Measurements from ENCODE around the gene BPIFA1. TPM values are rescaled to one million over a fixed set of nuclear protein-coding genes. Genes with fewer than 3 reads are reported as not detected.

Gene BPIFA1
- total RNA-seq, 1 experiment from 2014 or later: not detected

DNA sequence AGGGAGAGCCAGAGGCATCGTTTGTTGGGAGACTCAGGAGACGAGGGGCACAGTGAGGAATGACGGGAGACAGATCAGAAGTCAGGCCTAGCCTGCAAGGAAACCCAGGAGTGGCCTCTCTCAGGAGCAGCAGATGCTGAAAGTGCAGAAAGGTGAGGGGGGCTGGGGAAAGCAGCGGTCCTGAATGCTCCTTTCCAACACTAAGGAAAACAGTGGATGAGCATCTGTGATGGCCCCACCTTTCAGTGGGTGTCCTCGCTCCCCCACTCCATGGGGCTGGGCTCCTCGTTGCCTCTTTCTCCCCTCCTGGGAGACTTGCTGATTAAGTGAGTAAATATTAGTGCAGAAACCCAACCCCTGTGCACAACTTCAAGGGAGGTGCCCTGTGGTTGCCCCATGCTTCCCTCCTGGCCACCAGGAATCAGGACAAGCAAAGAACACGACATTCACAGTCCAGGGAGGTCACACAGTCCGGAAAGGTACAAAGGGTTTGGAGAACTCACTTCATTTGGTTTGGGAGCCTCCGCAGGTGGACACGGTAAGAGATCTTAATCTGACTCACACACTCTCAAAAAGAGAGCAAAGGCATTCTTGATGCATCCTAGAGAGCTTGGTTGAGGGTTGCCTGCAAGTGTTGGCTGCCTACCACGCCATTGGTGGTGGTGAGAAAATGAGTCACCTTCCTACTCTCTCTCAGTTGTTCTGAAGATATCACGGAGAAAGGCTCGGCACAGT, 37.5 kb downstream of the BPIFA1 start (continued):
- TF ChIP-seq HMGXB4 (CRISPR knock-in tag; IDR thresholded peaks at IDR 0.05): no peak
- TF ChIP-seq E2F5 (CRISPR knock-in tag; IDR thresholded peaks at IDR 0.05): no peak
- TF ChIP-seq ELF4 (CRISPR knock-in tag; IDR thresholded peaks at IDR 0.05; ENCODE audit: low read depth): no peak
- no peak for TF ChIP-seq NFYB (CRISPR knock-in tag; conservative IDR thresholded peaks at IDR 0.05; ENCODE audit: low read depth)
- no peak for TF ChIP-seq GTF2I (CRISPR knock-in tag; conservative IDR thresholded peaks at IDR 0.05)

- DNase-seq (ENCODE audit: low spot score) (no peak), ATAC-seq (no peak)
- H3K9me3 Mint-ChIP-seq: no peaks in the 10 kb centered on the region
- no peaks in the 10 kb centered on the region for H3K36me3 Mint-ChIP-seq
- H3K27ac Mint-ChIP-seq: no peak overlapping the region
- TF ChIP-seq TP53 (CRISPR knock-in tag; IDR thresholded peaks at IDR 0.05) (no peak), CTCF (IDR thresholded peaks at IDR 0.05) (no peak), ZNF219 (CRISPR knock-in tag; IDR thresholded peaks at IDR 0.05; ENCODE audit: borderline replicate concordance) (no peak), ETV6 (CRISPR knock-in tag; IDR thresholded peaks at IDR 0.05) (no peak), ZNF416 (CRISPR knock-in tag; IDR thresholded peaks at IDR 0.05) (no peak), ZNF512 (CRISPR knock-in tag; IDR thresholded peaks at IDR 0.05; ENCODE audit: borderline replicate concordance) (no peak), NFATC4 (CRISPR knock-in tag; IDR thresholded peaks at IDR 0.05) (no peak), ESRRA (CRISPR knock-in tag; IDR thresholded peaks at IDR 0.05; ENCODE audit: borderline replicate concordance) (no peak)
- TF ChIP-seq, protein P1, sequence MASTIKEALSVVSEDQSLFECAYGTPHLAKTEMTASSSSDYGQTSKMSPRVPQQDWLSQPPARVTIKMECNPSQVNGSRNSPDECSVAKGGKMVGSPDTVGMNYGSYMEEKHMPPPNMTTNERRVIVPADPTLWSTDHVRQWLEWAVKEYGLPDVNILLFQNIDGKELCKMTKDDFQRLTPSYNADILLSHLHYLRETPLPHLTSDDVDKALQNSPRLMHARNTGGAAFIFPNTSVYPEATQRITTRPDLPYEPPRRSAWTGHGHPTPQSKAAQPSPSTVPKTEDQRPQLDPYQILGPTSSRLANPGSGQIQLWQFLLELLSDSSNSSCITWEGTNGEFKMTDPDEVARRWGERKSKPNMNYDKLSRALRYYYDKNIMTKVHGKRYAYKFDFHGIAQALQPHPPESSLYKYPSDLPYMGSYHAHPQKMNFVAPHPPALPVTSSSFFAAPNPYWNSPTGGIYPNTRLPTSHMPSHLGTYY (CRISPR knock-in tag; IDR thresholded peaks at IDR 0.05): no peak
- TF ChIP-seq, protein P2, sequence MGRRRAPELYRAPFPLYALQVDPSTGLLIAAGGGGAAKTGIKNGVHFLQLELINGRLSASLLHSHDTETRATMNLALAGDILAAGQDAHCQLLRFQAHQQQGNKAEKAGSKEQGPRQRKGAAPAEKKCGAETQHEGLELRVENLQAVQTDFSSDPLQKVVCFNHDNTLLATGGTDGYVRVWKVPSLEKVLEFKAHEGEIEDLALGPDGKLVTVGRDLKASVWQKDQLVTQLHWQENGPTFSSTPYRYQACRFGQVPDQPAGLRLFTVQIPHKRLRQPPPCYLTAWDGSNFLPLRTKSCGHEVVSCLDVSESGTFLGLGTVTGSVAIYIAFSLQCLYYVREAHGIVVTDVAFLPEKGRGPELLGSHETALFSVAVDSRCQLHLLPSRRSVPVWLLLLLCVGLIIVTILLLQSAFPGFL (CRISPR knock-in tag; IDR thresholded peaks at IDR 0.05; ENCODE audit: borderline replicate concordance): no peak
- TF ChIP-seq, protein P3, sequence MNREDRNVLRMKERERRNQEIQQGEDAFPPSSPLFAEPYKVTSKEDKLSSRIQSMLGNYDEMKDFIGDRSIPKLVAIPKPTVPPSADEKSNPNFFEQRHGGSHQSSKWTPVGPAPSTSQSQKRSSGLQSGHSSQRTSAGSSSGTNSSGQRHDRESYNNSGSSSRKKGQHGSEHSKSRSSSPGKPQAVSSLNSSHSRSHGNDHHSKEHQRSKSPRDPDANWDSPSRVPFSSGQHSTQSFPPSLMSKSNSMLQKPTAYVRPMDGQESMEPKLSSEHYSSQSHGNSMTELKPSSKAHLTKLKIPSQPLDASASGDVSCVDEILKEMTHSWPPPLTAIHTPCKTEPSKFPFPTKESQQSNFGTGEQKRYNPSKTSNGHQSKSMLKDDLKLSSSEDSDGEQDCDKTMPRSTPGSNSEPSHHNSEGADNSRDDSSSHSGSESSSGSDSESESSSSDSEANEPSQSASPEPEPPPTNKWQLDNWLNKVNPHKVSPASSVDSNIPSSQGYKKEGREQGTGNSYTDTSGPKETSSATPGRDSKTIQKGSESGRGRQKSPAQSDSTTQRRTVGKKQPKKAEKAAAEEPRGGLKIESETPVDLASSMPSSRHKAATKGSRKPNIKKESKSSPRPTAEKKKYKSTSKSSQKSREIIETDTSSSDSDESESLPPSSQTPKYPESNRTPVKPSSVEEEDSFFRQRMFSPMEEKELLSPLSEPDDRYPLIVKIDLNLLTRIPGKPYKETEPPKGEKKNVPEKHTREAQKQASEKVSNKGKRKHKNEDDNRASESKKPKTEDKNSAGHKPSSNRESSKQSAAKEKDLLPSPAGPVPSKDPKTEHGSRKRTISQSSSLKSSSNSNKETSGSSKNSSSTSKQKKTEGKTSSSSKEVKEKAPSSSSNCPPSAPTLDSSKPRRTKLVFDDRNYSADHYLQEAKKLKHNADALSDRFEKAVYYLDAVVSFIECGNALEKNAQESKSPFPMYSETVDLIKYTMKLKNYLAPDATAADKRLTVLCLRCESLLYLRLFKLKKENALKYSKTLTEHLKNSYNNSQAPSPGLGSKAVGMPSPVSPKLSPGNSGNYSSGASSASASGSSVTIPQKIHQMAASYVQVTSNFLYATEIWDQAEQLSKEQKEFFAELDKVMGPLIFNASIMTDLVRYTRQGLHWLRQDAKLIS (CRISPR knock-in tag; IDR thresholded peaks at IDR 0.05; ENCODE audit: borderline replicate concordance): no peak
- TF ChIP-seq, protein P4, sequence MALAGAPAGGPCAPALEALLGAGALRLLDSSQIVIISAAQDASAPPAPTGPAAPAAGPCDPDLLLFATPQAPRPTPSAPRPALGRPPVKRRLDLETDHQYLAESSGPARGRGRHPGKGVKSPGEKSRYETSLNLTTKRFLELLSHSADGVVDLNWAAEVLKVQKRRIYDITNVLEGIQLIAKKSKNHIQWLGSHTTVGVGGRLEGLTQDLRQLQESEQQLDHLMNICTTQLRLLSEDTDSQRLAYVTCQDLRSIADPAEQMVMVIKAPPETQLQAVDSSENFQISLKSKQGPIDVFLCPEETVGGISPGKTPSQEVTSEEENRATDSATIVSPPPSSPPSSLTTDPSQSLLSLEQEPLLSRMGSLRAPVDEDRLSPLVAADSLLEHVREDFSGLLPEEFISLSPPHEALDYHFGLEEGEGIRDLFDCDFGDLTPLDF (CRISPR knock-in tag; IDR thresholded peaks at IDR 0.05): no peak
- H3K4me1 Mint-ChIP-seq: peaks cover 17% of the 10 kb centered on the region
- H3K4me3 Mint-ChIP-seq: no peak overlapping the region
- POLR2A ChIA-PET: no interaction called here
- no peaks in the 10 kb centered on the region for H3K27me3 Mint-ChIP-seq (ENCODE audit: low read depth)
- CTCF ChIA-PET: interaction anchor here (1.1 to 2.1 kb wide), 3 partner anchors 13 to 24 kb away, joined by 4 to 8 read pairs (median 7); no protein-coding TSS in a partner anchor
Observed at GRCh38 chr20:33275215-33275614, 39.4 kb downstream of the BPIFA1 start.
